ENCODE results near the gene CALCOCO2.
A peak's percentile ranks its signal among the peaks of the same experiment; 100 is the strongest.
"Not testable (repeated sequence)": the region's sequence is repeated elsewhere in the genome, so short reads cannot be mapped to it uniquely, and the experiment has no call there.

Gene CALCOCO2

GRCh38 chr17:48796163-48796522 lies 34.7 kb upstream of the CALCOCO2 start:
- no CpG with 5 or more reads among the region's 6 CpGs for WGBS, 2 donors (ENCODE audit: extremely low coverage in 2 of 2, insufficient read length in 2 of 2, insufficient replicate concordance in 1 of 2)

GRCh38 chr17:48799069-48799723 lies 31.6 kb upstream of the CALCOCO2 start:
- Histone ChIP-seq H4K91ac (ENCODE audit: low read depth, low read length, poor library complexity) (no peak overlapping the region), H3K23ac (ENCODE audit: low read depth, low read length, poor library complexity) (no peak overlapping the region), H3K18ac (ENCODE audit: low read length) (no peak overlapping the region), H3K9me3 (replicated peaks in 1 of 2; ENCODE audit: control insufficient read depth in 2 of 2, insufficient read depth in 1 of 2, low read depth in 1 of 2, low read length in 2 of 2) (peaks cover 0 to 2% of the 10 kb centered on the region in 2 donors), H3K4ac (ENCODE audit: low read length) (no peak overlapping the region), H2BK15ac (ENCODE audit: low read length) (no peak overlapping the region), H2AK5ac (ENCODE audit: low read depth, low read length) (no peak overlapping the region), H4K8ac (ENCODE audit: low read depth, low read length) (no peak overlapping the region), H3K14ac (ENCODE audit: low read length) (no peak overlapping the region), H3K36me3 (replicated peaks in 1 of 2; ENCODE audit: control insufficient read depth in 2 of 2, insufficient read depth in 2 of 2, low read length in 2 of 2) (no peaks in the 10 kb centered on the region), H2BK120ac (ENCODE audit: low read depth, low read length) (no peak overlapping the region), H3K27me3 (ENCODE audit: control insufficient read depth in 3 of 3, insufficient read depth in 3 of 3, low read depth in 1 of 3, low read length in 3 of 3) (peaks cover 0 to 53% (median 0%) of the 10 kb centered on the region in 3 experiments), H3K9ac (ENCODE audit: low read depth, low read length, poor library complexity) (no peak overlapping the region), H3K4me3 (ENCODE audit: low read length in 2 of 2) (no peak overlapping the region), H3K4me2 (ENCODE audit: insufficient read depth, low read length, poor library complexity, severe bottlenecking) (no peak overlapping the region), H2BK5ac (ENCODE audit: low read length) (no peak overlapping the region), H3K27ac (replicated peaks; ENCODE audit: low read length) (no peak overlapping the region), H3K79me1 (ENCODE audit: low read depth, low read length) (no peaks in the 10 kb centered on the region), H2BK12ac (ENCODE audit: low read length) (no peak overlapping the region), H3K4me1 (ENCODE audit: control insufficient read depth in 2 of 2, insufficient read depth in 1 of 2, low read depth in 1 of 2, low read length in 2 of 2) (peaks cover 0 to 9% of the 10 kb centered on the region in 2 donors), H2AFZ (ENCODE audit: low read length) (no peak overlapping the region)
- WGBS, 2 donors (ENCODE audit: extremely low coverage in 2 of 2, insufficient read length in 2 of 2, insufficient replicate concordance in 1 of 2) = no CpG with 5 or more reads among the region's 11 CpGs
- no peak for DNase-seq (ENCODE audit: low spot score)

More at GRCh38 chr17:48796163-48796522, 34.7 kb upstream of the CALCOCO2 start:
- H3K18ac ChIP-seq (ENCODE audit: low read length); H2AK5ac ChIP-seq (ENCODE audit: low read depth, low read length); H3K27ac ChIP-seq (replicated peaks; ENCODE audit: low read length); DNase-seq (ENCODE audit: low spot score); H2BK15ac ChIP-seq (ENCODE audit: low read length); H2AFZ ChIP-seq (ENCODE audit: low read length); H3K4me3 ChIP-seq (ENCODE audit: low read length in 2 of 2); H3K23ac ChIP-seq (ENCODE audit: low read depth, low read length, poor library complexity); H4K8ac ChIP-seq (ENCODE audit: low read depth, low read length); H2BK5ac ChIP-seq (ENCODE audit: low read length); H3K14ac ChIP-seq (ENCODE audit: low read length); H2BK120ac ChIP-seq (ENCODE audit: low read depth, low read length); H3K79me1 ChIP-seq (ENCODE audit: low read depth, low read length); H3K9ac ChIP-seq (ENCODE audit: low read depth, low read length, poor library complexity); H4K91ac ChIP-seq (ENCODE audit: low read depth, low read length, poor library complexity); H2BK12ac ChIP-seq (ENCODE audit: low read length); H3K36me3 ChIP-seq (replicated peaks in 1 of 2; ENCODE audit: control insufficient read depth in 2 of 2, insufficient read depth in 2 of 2, low read length in 2 of 2); H3K4me2 ChIP-seq (ENCODE audit: insufficient read depth, low read length, poor library complexity, severe bottlenecking); H3K4ac ChIP-seq (ENCODE audit: low read length); H3K9me3 ChIP-seq (replicated peaks in 1 of 2; ENCODE audit: control insufficient read depth in 2 of 2, insufficient read depth in 1 of 2, low read depth in 1 of 2, low read length in 2 of 2): not testable (repeated sequence)
- H3K4me1 ChIP-seq (ENCODE audit: control insufficient read depth in 2 of 2, insufficient read depth in 1 of 2, low read depth in 1 of 2, low read length in 2 of 2) = peaks cover 2 to 17% of the 10 kb centered on the region in 2 donors
- peaks cover 0 to 54% (median 0%) of the 10 kb centered on the region in 3 experiments for H3K27me3 ChIP-seq (ENCODE audit: control insufficient read depth in 3 of 3, insufficient read depth in 3 of 3, low read depth in 1 of 3, low read length in 3 of 3)

GRCh38 chr17:48800626-48801217 lies 30.1 kb upstream of the CALCOCO2 start:
- H2BK15ac ChIP-seq (ENCODE audit: low read length) = no peak overlapping the region
- H4K8ac ChIP-seq (ENCODE audit: low read depth, low read length) = no peak overlapping the region
- no peaks in the 10 kb centered on the region for H3K79me1 ChIP-seq (ENCODE audit: low read depth, low read length)
- H3K4me3 ChIP-seq (ENCODE audit: low read length in 2 of 2) = no peak overlapping the region
- H3K4me1 ChIP-seq (ENCODE audit: control insufficient read depth in 2 of 2, insufficient read depth in 1 of 2, low read depth in 1 of 2, low read length in 2 of 2) = peaks cover 0 to 4% of the 10 kb centered on the region in 2 donors
- H2AFZ ChIP-seq (ENCODE audit: low read length) = no peak overlapping the region
- H3K36me3 ChIP-seq (replicated peaks in 1 of 2; ENCODE audit: control insufficient read depth in 2 of 2, insufficient read depth in 2 of 2, low read length in 2 of 2) = no peaks in the 10 kb centered on the region
- H2BK5ac ChIP-seq (ENCODE audit: low read length) = no peak overlapping the region
- H2BK12ac ChIP-seq (ENCODE audit: low read length) = no peak overlapping the region
- H3K18ac ChIP-seq (ENCODE audit: low read length) = no peak overlapping the region
- H2AK5ac ChIP-seq (ENCODE audit: low read depth, low read length) = no peak overlapping the region
- peaks cover 0 to 2% of the 10 kb centered on the region in 2 donors for H3K9me3 ChIP-seq (replicated peaks in 1 of 2; ENCODE audit: control insufficient read depth in 2 of 2, insufficient read depth in 1 of 2, low read depth in 1 of 2, low read length in 2 of 2)
- H2BK120ac ChIP-seq (ENCODE audit: low read depth, low read length) = no peak overlapping the region
- no peak overlapping the region for H3K4me2 ChIP-seq (ENCODE audit: insufficient read depth, low read length, poor library complexity, severe bottlenecking)
- no peak overlapping the region for H3K23ac ChIP-seq (ENCODE audit: low read depth, low read length, poor library complexity)
- no CpG with 5 or more reads among the region's 5 CpGs for WGBS, 2 donors (ENCODE audit: extremely low coverage in 2 of 2, insufficient read length in 2 of 2, insufficient replicate concordance in 1 of 2)
- no peak overlapping the region for H3K14ac ChIP-seq (ENCODE audit: low read length)
- H3K27ac ChIP-seq (replicated peaks; ENCODE audit: low read length) = no peak overlapping the region
- H3K9ac ChIP-seq (ENCODE audit: low read depth, low read length, poor library complexity) = no peak overlapping the region
- H3K4ac ChIP-seq (ENCODE audit: low read length) = no peak overlapping the region
- H4K91ac ChIP-seq (ENCODE audit: low read depth, low read length, poor library complexity) = no peak overlapping the region
- peaks cover 0 to 53% (median 0%) of the 10 kb centered on the region in 3 experiments for H3K27me3 ChIP-seq (ENCODE audit: control insufficient read depth in 3 of 3, insufficient read depth in 3 of 3, low read depth in 1 of 3, low read length in 3 of 3)
- DNase-seq (ENCODE audit: low spot score) = no peak

DNA sequence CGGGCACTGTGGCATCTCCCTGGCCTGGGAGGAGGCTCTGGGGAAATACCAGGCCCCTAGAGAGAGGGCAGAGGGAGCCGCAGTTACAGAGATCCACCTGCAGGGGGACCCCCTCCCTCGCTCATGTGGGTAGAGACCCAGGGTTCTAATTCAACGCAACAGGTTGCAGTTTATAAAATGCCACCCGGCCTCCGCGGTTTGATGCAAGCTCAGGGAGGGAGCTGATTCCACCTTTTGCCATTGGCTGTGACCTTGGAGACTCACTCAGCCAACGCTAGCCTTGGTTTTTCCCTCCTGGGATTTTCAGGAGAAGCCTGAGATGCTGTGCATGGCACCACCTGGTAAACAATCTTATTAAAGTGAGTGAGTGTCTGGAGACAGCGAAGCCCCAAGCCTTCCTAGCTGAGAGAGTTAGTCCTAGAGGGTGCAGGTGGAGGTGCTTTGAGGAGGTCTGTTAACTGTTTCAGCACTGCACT lies 25.9 kb upstream of the CALCOCO2 start:
- H3K27ac ChIP-seq (replicated peaks; ENCODE audit: low read length) = no peak overlapping the region

More for the DNA sequence above, 25.9 kb upstream of the CALCOCO2 start:
- Histone ChIP-seq H3K27me3 (ENCODE audit: control insufficient read depth in 3 of 3, insufficient read depth in 3 of 3, low read depth in 1 of 3, low read length in 3 of 3) (peaks cover 0 to 44% (median 0%) of the 10 kb centered on the region in 3 experiments), H4K91ac (ENCODE audit: low read depth, low read length, poor library complexity) (no peak overlapping the region), H2AK5ac (ENCODE audit: low read depth, low read length) (no peak overlapping the region), H3K4me1 (ENCODE audit: control insufficient read depth in 2 of 2, insufficient read depth in 1 of 2, low read depth in 1 of 2, low read length in 2 of 2) (no peaks in the 10 kb centered on the region), H3K36me3 (replicated peaks in 1 of 2; ENCODE audit: control insufficient read depth in 2 of 2, insufficient read depth in 2 of 2, low read length in 2 of 2) (no peaks in the 10 kb centered on the region), H2BK120ac (ENCODE audit: low read depth, low read length) (no peak overlapping the region), H4K8ac (ENCODE audit: low read depth, low read length) (no peak overlapping the region), H3K14ac (ENCODE audit: low read length) (no peak overlapping the region), H3K4me3 (ENCODE audit: low read length in 2 of 2) (no peak overlapping the region), H3K79me1 (ENCODE audit: low read depth, low read length) (no peaks in the 10 kb centered on the region), H2AFZ (ENCODE audit: low read length) (no peak overlapping the region), H2BK5ac (ENCODE audit: low read length) (no peak overlapping the region), H3K18ac (ENCODE audit: low read length) (no peak overlapping the region), H2BK12ac (ENCODE audit: low read length) (no peak overlapping the region), H3K9ac (ENCODE audit: low read depth, low read length, poor library complexity) (no peak overlapping the region), H3K23ac (ENCODE audit: low read depth, low read length, poor library complexity) (no peak overlapping the region), H3K4ac (ENCODE audit: low read length) (no peak overlapping the region), H3K4me2 (ENCODE audit: insufficient read depth, low read length, poor library complexity, severe bottlenecking) (no peak overlapping the region), H2BK15ac (ENCODE audit: low read length) (no peak overlapping the region), H3K9me3 (replicated peaks in 1 of 2; ENCODE audit: control insufficient read depth in 2 of 2, insufficient read depth in 1 of 2, low read depth in 1 of 2, low read length in 2 of 2) (peaks cover 0 to 2% of the 10 kb centered on the region in 2 donors)
- peak; percentile 75 for DNase-seq (ENCODE audit: low spot score)
- WGBS, 2 donors (ENCODE audit: extremely low coverage in 2 of 2, insufficient read length in 2 of 2, insufficient replicate concordance in 1 of 2) = no CpG with 5 or more reads among the region's 9 CpGs

All from neuronal stem cell (in vitro differentiated cells).